Ishikawa (cell line): ENCODE measurements around the gene SLC43A3.

Experiments used
- CEBPB ChIP-seq: IDR thresholded peaks from 2 replicates; pipeline ENCODE4 v1.6.1; 2012
- CREB1 ChIP-seq: IDR thresholded peaks from 2 replicates; pipeline ENCODE4 v1.6.1; 2012; ENCODE audit warnings: low read depth
- EGR1 ChIP-seq: IDR thresholded peaks from 2 replicates; pipeline ENCODE4 v1.6.1; 2012
- EP300 ChIP-seq: IDR thresholded peaks from 2 replicates; pipeline ENCODE4 v1.6.1; 2012; ENCODE audit warnings: borderline replicate concordance
- FOXM1 ChIP-seq: IDR thresholded peaks from 2 replicates; pipeline ENCODE4 v1.6.1; 2012; ENCODE audit warnings: low read depth, borderline replicate concordance
- MAX ChIP-seq: IDR thresholded peaks from 2 replicates; pipeline ENCODE4 v1.6.1; 2012
- NFIC ChIP-seq: IDR thresholded peaks from 2 replicates; pipeline ENCODE4 v1.6.1; 2012
- RAD21 ChIP-seq: IDR thresholded peaks from 2 replicates; pipeline ENCODE4 v1.6.1; 2012; ENCODE audit warnings: low read depth
- REST ChIP-seq: IDR thresholded peaks from 2 replicates; pipeline ENCODE4 v1.6.1; 2012; ENCODE audit warnings: low read depth, mild to moderate bottlenecking
- TAF1 ChIP-seq: IDR thresholded peaks from 2 replicates; pipeline ENCODE4 v1.6.1; 2012; ENCODE audit warnings: low read depth, mild to moderate bottlenecking
- TCF12 ChIP-seq: IDR thresholded peaks from 2 replicates; pipeline ENCODE4 v1.6.1; 2012; ENCODE audit warnings: low read depth
- TEAD4 ChIP-seq: IDR thresholded peaks from 2 replicates; pipeline ENCODE4 v1.6.1; 2012
- USF1 ChIP-seq: IDR thresholded peaks from 2 replicates; pipeline ENCODE4 v1.6.1; 2012
- YY1 ChIP-seq: IDR thresholded peaks from 2 replicates; pipeline ENCODE4 v1.6.1; 2012; ENCODE audit warnings: low read depth
- ZBTB7A ChIP-seq: IDR thresholded peaks from 2 replicates; pipeline ENCODE4 v1.6.1; 2012; ENCODE audit warnings: low read depth

Gene SLC43A3

GRCh38 chr11:57421805-57422204 is 5.1 kb downstream of the SLC43A3 start:
- TF ChIP-seq TCF12, result no peak
- TF ChIP-seq FOXM1, result no peak
- no peak for TF ChIP-seq RAD21
- TF ChIP-seq EP300, result no peak
- TF ChIP-seq NFIC, result no peak
- no peak for TF ChIP-seq TAF1
- no peak for TF ChIP-seq CREB1
- TF ChIP-seq TEAD4, result no peak
- TF ChIP-seq YY1, result no peak
- no peak for TF ChIP-seq ZBTB7A
- TF ChIP-seq MAX, result no peak

- TF ChIP-seq TEAD4 (no peak), EP300 (no peak), TAF1 (no peak), TCF12 (no peak), REST (no peak), MAX (no peak), RAD21 (no peak), ZBTB7A (no peak), YY1 (no peak), EGR1 (no peak), NFIC (no peak), FOXM1 (no peak), CEBPB (no peak), CREB1 (no peak), USF1 (no peak)
Observed at GRCh38 chr11:57421066-57421465, 5.9 kb downstream of the SLC43A3 start.

- no peak for TF ChIP-seq USF1
- no peak for TF ChIP-seq RAD21
- no peak for TF ChIP-seq NFIC
- TF ChIP-seq TEAD4, result no peak
- no peak for TF ChIP-seq MAX
- no peak for TF ChIP-seq CREB1
- no peak for TF ChIP-seq ZBTB7A
- TF ChIP-seq TCF12, result no peak
- TF ChIP-seq EGR1, result no peak
- no peak for TF ChIP-seq CEBPB
- TF ChIP-seq EP300, result no peak
- TF ChIP-seq REST, result no peak
- TF ChIP-seq TAF1, result no peak
- no peak for TF ChIP-seq FOXM1
- TF ChIP-seq YY1, result no peak
Observed at GRCh38 chr11:57419146-57419545, 7.8 kb downstream of the SLC43A3 start.

GRCh38 chr11:57418131-57418530 is 8.8 kb downstream of the SLC43A3 start:
- TF ChIP-seq EGR1 (no peak), CREB1 (no peak), USF1 (no peak), REST (no peak), MAX (no peak), TCF12 (no peak), TAF1 (no peak), CEBPB (no peak)
